Measurements from ENCODE around the gene MAP4K1.
A peak's percentile ranks its signal among the peaks of the same experiment; 100 is the strongest.

The MAP4K1 gene

GRCh38 chr19:38617764-38618589 lies at the start of gene MAP4K1:
MAP4K1 (minus strand) TSS chr19:38617953; CDS start chr19:38617895, 58 bp downstream.
- DNase-seq = peak in 1 of 2 experiments; percentile 13

DNA sequence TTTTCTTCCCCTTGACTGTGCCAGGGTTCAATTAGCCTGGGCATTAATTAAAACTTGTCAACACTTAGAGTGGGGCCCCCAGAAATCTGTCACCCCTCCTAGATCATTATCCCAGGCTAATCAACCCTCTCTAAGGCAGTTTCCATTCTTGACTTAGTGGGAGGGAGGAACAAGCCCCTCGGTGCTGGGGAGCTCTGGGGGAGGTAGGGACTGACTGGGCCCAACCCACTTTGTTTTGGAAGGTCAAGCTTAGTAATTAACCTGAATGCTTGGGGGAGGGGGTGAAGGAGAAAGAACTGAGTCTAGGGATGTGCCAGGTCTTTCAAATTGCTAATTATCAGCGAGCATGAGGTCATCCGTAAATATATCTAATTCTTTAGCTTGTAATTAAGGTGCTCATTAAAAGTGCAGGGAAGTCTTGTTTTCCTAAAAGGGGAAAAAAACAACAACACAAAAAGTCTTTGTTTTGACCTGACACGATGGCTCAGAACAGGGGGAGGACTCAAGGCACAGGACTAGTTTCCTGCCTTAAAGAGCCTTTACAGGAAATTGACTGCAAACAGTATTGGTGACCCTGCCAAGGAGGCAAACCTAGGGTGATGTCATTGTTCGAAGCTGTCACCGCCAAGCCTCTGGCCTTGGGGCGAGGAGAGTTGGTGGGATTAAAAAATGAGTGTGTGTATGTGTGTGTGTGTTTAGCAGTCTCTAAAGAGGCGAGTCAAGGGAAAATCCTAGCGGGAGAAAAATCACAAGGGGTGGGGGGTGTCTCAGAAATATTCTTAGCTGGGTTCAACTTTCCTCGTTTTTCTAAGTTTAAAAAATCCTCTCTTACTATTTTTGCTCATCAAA lies 49.1 kb upstream of the MAP4K1 start:
- DNase-seq = peak; percentile 9 to 28

DNA sequence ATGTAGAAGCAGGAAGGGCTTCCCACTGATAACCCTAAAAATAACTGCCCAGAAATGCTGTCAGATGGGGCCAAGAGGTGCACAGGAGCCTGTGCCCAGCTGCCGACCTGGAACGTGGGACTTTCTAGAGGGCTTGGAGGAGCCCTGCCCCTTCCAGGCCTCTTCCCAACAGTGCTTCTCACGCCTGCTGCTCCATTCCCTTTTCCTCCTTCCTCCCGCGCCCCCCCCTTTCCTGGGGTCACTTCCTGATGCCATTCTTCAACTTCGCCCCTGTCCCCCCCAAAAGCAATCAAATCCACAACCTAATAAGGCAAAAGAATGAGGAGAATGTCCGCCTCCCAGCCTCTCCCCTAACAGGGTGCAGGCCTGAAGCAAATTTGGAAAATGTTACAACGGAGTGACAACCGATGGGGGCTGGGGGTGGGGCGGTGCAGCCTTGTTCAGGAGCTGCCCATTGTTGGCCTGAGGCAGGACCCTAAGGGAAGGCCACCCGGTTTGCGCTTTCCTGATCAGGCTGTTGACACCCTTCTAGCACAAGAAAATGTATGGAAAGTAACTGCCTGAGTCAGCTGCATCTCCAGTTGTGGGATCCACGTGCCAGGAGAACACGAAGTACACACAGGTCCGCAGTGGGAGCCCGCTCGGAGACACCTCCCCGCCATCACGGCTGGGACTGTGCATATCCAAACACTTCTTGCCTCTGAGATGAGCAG lies 48.4 kb upstream of the MAP4K1 start:
- no peak for DNase-seq

DNA sequence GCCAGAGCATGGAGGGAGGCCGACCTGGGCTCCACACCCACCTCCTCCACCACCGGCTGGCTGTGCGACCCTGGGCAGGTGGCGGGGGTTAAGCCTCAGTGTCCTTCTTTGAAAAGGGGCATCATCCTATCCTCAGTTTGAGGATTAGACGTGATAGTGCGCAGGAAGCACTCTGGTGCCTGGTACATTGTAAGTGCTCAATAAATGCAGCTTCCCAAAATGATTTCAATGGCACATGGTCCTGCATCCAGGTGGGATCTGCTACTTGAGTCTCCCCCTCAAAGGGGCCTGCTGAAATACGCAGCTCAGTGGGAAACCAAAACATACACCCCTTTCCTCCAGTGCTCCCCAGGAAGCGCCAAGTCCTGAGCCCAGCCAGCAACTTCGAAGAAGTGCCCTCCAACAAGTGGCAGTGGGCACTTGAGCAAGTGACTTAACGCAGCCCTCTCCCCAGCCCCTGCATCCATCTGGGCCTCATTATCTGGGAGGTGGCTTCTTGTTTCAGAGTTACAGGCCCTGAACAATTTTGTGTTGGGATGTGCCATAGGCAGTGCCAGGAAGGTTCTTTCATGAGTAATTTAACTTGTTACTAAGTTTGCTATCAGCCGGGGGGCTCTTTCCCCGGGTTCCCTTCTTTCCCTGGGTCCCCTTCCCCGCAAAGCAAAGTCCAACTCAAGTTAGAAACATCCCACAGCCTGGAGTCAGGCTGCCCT lies 47.6 kb upstream of the MAP4K1 start:
- no peak for DNase-seq

DNA sequence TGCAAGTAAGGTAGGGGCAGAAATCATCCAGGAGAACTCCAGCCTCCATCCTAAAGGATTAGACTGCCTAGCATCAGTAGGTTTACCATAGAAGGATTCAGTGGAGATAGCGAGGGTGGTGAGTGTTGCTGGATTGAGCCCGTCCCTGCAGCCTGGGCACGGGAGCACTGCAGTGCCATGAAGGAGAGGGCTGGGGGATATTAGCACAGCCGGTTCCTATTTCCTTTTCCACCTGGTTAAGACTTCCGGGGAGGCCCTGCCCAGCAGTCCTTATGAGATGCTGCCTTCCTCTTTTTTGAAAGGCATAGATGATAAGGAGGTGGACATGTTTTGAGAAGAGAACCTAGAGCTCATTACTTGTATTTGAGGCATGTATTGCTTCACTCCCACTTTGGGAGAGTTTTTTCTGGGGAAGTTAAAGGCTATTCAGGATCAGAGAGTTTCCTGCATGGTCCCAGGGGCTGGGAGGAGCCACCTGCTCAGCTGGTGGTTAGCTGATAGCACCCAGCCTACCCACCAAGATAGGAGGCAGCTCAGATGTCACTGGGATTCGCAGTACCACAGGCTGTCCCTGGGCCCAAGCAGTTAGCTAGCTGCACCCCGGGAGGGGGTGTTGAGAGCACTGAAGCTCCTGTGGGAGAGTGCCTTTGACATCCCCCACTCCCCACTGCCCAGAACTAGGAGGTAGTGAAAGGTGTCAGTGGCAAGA lies 46.9 kb upstream of the MAP4K1 start:
- DNase-seq = no peak

GRCh38 chr19:38663957-38664502 lies 46.3 kb upstream of the MAP4K1 start:
- DNase-seq = no peak

- no peak for DNase-seq
Observed at GRCh38 chr19:38663156-38663651, 45.5 kb upstream of the MAP4K1 start.

GRCh38 chr19:38662537-38663155 lies 44.9 kb upstream of the MAP4K1 start:
- DNase-seq = no peak

DNA sequence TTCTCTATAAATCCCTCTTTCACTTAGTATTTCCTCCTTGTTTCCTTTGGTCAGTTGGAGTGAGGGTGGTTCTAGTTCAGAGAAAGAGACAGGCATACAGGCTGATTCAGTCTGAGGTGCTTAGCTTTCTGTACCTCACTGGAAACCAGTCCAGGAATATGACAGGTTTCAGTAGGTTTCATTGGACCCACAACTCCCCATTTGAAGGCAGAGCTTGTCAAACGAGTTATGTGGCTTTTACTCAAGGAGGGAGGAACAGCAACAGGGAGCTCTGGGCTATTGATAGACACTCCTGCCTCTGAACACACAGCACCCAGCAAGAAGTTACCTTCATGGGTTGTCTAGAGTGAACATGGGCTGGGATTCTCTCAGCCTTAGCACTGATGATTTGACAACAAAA lies 44.2 kb upstream of the MAP4K1 start:
- no peak for DNase-seq

DNA sequence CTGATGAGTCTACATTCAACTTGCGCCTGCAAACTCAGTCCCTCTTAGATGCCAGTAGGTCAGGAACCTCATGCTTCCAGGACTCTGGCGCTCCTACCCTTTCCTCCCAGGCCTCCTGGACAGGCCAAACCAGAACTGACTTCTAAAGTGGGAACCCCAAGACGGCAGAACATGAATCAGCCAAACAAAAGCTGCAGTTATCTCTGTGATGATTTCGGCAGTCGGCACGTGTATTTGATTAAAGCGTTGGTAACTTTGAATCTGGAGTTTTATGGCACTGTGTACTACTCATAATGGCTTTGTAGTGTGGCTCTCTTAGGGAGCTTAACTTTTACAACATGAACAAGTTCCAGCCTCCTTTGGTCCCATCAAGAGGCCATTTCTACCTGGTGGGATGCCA lies 43.4 kb upstream of the MAP4K1 start:
- no peak for DNase-seq

- no peak for DNase-seq
Observed at GRCh38 chr19:38660724-38661123, 43.0 kb upstream of the MAP4K1 start.

- DNase-seq = peak; percentile 61 to 83
Observed at GRCh38 chr19:38658462-38659306, 40.9 kb upstream of the MAP4K1 start.

DNA sequence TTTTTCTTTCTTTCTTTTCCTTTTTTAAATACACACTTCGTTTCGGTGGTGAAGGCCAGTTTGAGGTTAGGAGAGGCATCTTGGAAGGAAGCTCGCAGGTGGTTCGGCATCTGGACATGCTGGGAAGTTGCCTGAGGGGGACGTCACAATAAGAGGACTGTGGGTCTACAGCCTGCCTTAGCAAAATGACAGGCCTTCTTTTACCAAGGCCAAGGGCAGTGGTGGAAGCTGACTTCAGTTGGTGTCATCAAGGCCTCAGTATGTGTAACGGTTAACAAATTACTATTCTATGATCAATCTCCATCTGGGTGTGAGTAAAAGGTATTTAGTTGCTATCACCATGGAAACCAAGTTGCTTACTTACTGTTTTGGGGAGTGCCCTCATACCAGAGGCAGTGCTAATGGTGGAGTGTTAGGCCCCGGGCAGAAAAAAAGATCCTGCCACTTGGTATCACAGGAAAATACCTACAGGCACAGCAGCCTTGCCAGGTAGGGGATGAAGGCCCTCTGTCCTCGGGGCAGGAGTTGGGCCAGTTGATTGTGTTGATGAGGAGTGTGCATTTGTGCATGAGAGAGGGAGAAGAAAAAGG lies 40.0 kb upstream of the MAP4K1 start:
- no peak for DNase-seq

DNA sequence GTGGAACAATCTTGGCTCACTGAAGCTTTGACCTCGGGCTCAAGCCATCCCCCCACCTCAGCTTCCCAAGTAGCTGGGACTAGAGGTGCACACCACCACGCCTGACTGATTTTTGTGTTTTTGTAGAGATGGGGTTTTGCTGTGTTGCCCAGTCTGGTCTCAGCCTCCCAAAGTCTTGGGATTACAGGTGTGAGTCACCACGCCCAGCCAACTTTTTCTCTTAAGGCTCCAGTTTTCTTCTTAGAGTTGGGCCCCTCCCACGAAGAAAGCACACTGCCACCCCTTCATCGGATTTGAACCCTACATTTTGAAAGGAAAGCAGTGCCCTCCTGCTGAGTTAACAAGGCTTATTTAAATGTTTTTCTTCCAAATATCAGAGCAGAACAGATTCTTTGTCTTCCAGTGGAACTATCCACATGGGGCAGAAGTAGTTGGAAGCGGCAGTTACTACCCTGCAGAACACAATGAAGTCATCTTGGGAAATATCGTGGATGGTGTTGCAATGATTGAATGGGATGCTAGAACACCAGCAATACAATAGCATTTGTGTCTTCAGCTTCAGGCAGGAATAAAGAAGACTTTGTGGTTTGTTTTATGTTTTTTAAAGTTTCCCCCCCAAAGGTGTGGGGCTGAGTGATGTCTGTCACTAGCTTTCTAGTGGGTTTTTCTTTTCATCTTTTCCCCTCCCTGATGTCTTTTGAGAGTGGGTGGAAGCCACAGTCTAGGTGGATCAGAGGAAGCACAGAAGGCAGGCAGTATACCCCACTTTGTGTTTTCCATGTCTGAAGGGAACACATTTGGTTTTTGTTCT lies 38.6 kb upstream of the MAP4K1 start:
- no peak for DNase-seq

DNA sequence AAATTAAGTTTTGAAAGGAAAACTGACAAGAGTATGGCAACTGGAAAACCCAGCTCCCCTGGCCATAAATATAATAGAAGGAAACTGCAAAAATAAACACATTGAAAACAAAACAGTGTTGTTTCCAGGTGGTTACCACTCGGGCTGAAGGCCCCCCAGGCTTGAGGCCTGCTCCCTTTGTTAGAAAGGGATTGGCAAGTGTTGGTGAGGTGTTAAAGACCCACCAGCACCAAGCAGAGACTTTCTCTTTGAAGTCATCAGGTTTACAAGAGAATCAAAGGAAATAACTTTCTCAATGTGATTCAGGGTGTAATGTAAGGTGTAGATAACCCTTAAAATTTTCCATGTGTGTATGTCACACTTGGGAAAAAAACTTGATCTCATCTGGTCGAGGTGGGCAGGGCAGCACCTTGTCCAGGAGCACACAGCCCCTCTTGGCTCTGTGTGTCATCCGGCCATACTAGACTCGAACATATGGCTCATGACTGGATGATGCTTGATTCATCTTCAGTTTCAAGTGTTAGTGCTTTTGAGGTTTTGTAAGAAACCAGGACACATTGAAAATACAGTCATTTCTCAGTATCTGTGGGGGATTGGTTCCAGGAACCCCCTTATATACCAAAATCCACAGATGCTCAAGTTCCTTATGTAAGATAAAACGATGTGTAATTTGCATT lies 37.5 kb upstream of the MAP4K1 start:
- DNase-seq = no peak

DNA sequence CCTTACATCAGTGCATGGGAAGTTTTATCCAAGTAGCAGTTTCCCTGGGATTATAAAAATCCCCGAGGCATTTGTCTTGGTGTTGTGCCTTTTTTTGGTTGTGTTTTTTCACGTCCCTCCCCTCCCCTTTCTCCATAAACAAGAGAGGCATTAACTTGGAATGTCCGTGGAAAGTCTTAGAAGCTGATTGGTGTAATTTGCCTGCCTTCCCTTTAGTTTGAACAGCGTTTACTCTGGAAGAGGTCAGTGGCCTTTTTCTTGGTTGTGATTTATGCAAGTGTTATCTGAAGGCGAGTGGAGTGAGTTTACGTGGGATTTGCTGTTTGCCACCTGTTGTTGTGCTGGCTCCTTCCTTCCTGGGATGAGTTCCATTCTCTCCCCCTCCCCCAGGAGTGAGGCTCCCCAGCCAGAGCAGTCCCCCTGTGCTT lies 36.9 kb upstream of the MAP4K1 start:
- no peak for DNase-seq

- no peak for DNase-seq
Observed at GRCh38 chr19:38653028-38653571, 35.3 kb upstream of the MAP4K1 start.

All from NCI-H2081 (cell line).